DND-41 (cell line): ENCODE results near the gene KCNC3.

ENCODE experiments used
- ATAC-seq: fragments of 200-7000 bp; cut with Tn5 transposase; 3 replicates; pipeline ENCODE4 v1.9.1; 2021; ENCODE audit warnings: low read depth; ENCODE audit not compliant: insufficient read depth
- DNase-seq: peaks from one replicate; pipeline ENCODE4 v3.0.0-alpha.2; 2020
- H2AFZ ChIP-seq: 2 replicates; pipeline ENCODE4 v1.6.0; 2012; ENCODE audit warnings: low read depth, low read length
- H3K27ac ChIP-seq: 2 replicates; pipeline ENCODE4 v1.5.1; 2012; ENCODE audit warnings: low read length, inconsistent platforms
- H3K27me3 ChIP-seq: fragments of 200-600 bp; sonication (generic); 2 replicates; pipeline ENCODE4 v1.6.0; 2012; ENCODE audit warnings: low read length, mild to moderate bottlenecking, inconsistent platforms; ENCODE audit not compliant: insufficient read depth, poor library complexity
- H3K36me3 ChIP-seq: 2 replicates; pipeline ENCODE4 v1.5.1; 2012; ENCODE audit warnings: low read length, inconsistent platforms; ENCODE audit not compliant: insufficient read depth
- H3K4me1 ChIP-seq: 2 replicates; pipeline ENCODE4 v1.5.1; 2012; ENCODE audit warnings: mild to moderate bottlenecking, low read length; ENCODE audit not compliant: insufficient read depth
- H3K4me2 ChIP-seq: 2 replicates; pipeline ENCODE4 v1.6.0; 2012; ENCODE audit warnings: mild to moderate bottlenecking, moderate library complexity, low read length, inconsistent platforms; ENCODE audit not compliant: insufficient read depth
- H3K4me3 ChIP-seq, 2 experiments: fragments of 200-600 bp in 1 of 2; shearing (Covaris generic) in 1 of 2; 2 replicates each; pipeline ENCODE4 v1.5.1; 2012 to 2016; ENCODE audit warnings: inconsistent platforms in 2 of 2, low read length in 2 of 2, mild to moderate bottlenecking in 2 of 2, low read depth in 1 of 2, moderate library complexity in 1 of 2
- H3K79me2 ChIP-seq: 2 replicates; pipeline ENCODE4 v1.6.0; 2012; ENCODE audit warnings: low read length, inconsistent platforms; ENCODE audit not compliant: insufficient read depth
- H3K9ac ChIP-seq: 2 replicates; pipeline ENCODE4 v1.6.0; 2012; ENCODE audit warnings: low read depth, mild to moderate bottlenecking, inconsistent platforms, low read length, moderate library complexity
- H3K9me3 ChIP-seq: 2 replicates; pipeline ENCODE4 v1.5.1; 2012; ENCODE audit warnings: low read length, moderate library complexity, mild to moderate bottlenecking, inconsistent platforms; ENCODE audit not compliant: insufficient read depth, severe bottlenecking
- H4K20me1 ChIP-seq: 2 replicates; pipeline ENCODE4 v1.6.0; 2012; ENCODE audit warnings: low read length; ENCODE audit not compliant: insufficient read depth
- CTCF ChIP-seq: IDR thresholded peaks from 2 replicates; pipeline ENCODE4 v1.5.1; 2012; ENCODE audit warnings: borderline replicate concordance, low read length, moderate library complexity, mild to moderate bottlenecking; ENCODE audit not compliant: poor library complexity, severe bottlenecking; ENCODE audit errors: extremely low read depth
- EZH2 ChIP-seq: IDR thresholded peaks from 3 replicates; pipeline ENCODE4 v1.6.1; 2012; ENCODE audit warnings: borderline replicate concordance, low read depth, mild to moderate bottlenecking, moderate library complexity, low read length, inconsistent platforms; ENCODE audit not compliant: severe bottlenecking

Gene KCNC3

DNA sequence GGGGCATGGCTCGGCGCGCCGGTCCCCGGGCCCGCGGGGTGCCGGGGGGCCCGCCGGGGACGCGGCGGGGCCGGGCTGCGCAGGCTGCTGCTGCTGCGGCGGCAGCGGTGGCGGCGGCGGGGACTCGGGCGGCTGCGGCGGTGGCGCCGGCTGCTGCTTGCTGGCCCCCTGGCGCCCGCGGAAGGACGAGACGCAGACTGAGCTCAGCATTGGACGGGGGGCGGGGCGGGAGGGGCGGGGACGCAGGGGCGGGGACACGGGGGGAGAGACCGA is 368 bp downstream of the KCNC3 start:
- Histone ChIP-seq H2AFZ (no peak overlapping the region), H3K4me2 (no peak overlapping the region), H3K4me3 (no peak overlapping the region), H3K36me3 (no peaks in the 10 kb centered on the region), H3K9me3 (no peaks in the 10 kb centered on the region), H3K9ac (no peak overlapping the region), H3K79me2 (no peaks in the 10 kb centered on the region), H3K4me1 (peaks cover 38% of the 10 kb centered on the region), H4K20me1 (no peaks in the 10 kb centered on the region), H3K27ac (no peak overlapping the region), H3K27me3 (no peaks in the 10 kb centered on the region)
- ATAC-seq (no peak), DNase-seq (no peak)
- no peak for TF ChIP-seq CTCF
- TF ChIP-seq EZH2 = no peak

- H2AFZ ChIP-seq = no peak overlapping the region
- H4K20me1 ChIP-seq = no peaks in the 10 kb centered on the region
- ATAC-seq (no peak), DNase-seq (no peak)
- no peaks in the 10 kb centered on the region for H3K79me2 ChIP-seq
- TF ChIP-seq CTCF (no peak), EZH2 (no peak)
- no peaks in the 10 kb centered on the region for H3K36me3 ChIP-seq
- no peak overlapping the region for H3K4me2 ChIP-seq
- H3K4me1 ChIP-seq = peaks cover 38% of the 10 kb centered on the region
- H3K9ac ChIP-seq = no peak overlapping the region
- H3K9me3 ChIP-seq = no peaks in the 10 kb centered on the region
- H3K27ac ChIP-seq = no peak overlapping the region
- no peaks in the 10 kb centered on the region for H3K27me3 ChIP-seq
- H3K4me3 ChIP-seq = no peak overlapping the region
Measured at GRCh38 chr19:50328224-50328872, 829 bp downstream of the KCNC3 start.

DNA sequence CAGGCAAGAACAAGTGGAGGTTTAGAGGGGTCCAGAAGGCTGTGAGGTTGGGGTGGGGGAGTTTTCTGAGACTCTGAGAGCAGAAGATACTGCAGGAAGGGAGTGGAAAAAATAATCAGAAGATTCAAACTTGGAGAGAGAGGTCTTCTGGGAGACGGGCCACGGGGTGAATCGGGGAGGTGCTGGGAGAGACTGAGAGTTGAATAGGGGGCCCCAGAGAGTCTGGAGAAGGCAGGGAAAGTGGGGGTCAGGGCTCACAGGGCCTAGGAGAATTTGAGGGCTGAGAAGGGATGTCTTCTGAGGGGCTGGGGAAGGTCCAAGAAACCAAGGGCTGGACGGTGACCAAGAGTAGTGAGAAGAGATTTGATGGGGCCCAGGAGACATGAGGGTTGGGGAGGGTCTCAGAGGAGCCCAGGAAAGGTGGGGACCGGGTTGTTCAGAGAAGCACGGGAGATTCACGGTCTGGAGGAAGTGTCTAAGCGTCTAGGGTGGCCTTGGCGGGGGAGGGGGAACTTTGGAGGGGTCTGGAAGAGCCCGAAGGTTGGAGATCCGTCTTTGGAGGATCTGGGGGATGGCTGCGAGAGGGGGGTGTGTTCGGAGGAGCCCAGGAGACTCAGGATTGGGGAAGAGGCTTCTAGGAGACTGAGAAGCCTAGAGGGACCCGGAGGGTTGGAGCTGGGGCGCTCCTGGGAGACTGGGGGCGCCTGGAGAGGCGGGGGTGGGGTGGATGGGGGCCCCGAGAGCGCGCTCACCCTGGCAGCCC is 1.5 kb downstream of the KCNC3 start:
- Histone ChIP-seq H3K4me2 (no peak overlapping the region), H3K9me3 (no peaks in the 10 kb centered on the region), H2AFZ (no peak overlapping the region), H3K79me2 (no peaks in the 10 kb centered on the region), H3K36me3 (no peaks in the 10 kb centered on the region), H3K4me1 (peaks cover 35% of the 10 kb centered on the region), H3K27me3 (no peaks in the 10 kb centered on the region), H3K9ac (no peak overlapping the region), H4K20me1 (no peaks in the 10 kb centered on the region), H3K4me3 (no peak overlapping the region), H3K27ac (no peak overlapping the region)
- DNase-seq (no peak), ATAC-seq (no peak)
- TF ChIP-seq EZH2 (no peak), CTCF (no peak)
